22Rv1 (cell line): ENCODE measurements around the gene KIAA1671.

Experiments
- H3K27ac ChIP-seq: fragments of 450-650 bp; 2 replicates; pipeline ENCODE4 v1.5.1; 2017
- ZFX ChIP-seq: fragments of 450-650 bp; IDR thresholded peaks from 2 replicates; pipeline ENCODE4 v1.6.1; 2017; ENCODE audit warnings: antibody characterized with exemption, borderline replicate concordance
- TF ChIP-seq, protein P1 (sequence below): fragments of 450-650 bp; IDR thresholded peaks from 2 replicates; pipeline ENCODE4 v1.5.1; 2017; ENCODE audit warnings: mild to moderate bottlenecking

Gene KIAA1671

DNA sequence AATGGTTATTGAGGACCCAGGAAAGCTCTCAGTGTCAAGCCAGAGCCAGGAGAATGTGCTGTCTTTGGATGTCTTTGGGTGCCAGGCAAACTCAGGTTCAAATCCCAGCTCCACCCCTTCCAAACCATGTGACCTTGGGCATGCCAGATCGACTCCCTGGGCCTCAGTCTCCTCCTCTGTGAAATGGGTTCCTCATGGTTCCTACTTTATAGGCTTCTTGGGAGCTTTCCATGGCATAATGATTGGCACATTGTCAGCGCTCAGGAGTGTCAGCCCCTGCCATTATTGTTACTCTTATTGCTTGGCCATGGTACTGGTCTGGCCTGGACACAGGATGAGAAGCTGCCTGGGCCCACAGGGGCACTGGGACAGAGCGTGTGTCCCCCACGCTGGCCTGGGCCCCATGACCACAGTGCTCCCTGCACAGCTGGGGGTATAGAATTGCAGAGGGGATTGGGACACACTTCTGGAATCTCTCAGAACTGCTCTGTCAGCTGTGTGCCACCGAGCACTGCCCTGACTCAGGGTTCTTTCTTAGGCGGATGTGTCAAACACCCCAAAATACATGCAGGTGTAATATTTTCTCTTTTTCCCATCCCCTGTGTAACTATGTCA lies 209.5 kb downstream of the KIAA1671 start:
- no peak overlapping the region for H3K27ac ChIP-seq
- no peak for TF ChIP-seq ZFX
- TF ChIP-seq, protein P1, sequence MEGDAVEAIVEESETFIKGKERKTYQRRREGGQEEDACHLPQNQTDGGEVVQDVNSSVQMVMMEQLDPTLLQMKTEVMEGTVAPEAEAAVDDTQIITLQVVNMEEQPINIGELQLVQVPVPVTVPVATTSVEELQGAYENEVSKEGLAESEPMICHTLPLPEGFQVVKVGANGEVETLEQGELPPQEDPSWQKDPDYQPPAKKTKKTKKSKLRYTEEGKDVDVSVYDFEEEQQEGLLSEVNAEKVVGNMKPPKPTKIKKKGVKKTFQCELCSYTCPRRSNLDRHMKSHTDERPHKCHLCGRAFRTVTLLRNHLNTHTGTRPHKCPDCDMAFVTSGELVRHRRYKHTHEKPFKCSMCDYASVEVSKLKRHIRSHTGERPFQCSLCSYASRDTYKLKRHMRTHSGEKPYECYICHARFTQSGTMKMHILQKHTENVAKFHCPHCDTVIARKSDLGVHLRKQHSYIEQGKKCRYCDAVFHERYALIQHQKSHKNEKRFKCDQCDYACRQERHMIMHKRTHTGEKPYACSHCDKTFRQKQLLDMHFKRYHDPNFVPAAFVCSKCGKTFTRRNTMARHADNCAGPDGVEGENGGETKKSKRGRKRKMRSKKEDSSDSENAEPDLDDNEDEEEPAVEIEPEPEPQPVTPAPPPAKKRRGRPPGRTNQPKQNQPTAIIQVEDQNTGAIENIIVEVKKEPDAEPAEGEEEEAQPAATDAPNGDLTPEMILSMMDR, result no peak

DNA sequence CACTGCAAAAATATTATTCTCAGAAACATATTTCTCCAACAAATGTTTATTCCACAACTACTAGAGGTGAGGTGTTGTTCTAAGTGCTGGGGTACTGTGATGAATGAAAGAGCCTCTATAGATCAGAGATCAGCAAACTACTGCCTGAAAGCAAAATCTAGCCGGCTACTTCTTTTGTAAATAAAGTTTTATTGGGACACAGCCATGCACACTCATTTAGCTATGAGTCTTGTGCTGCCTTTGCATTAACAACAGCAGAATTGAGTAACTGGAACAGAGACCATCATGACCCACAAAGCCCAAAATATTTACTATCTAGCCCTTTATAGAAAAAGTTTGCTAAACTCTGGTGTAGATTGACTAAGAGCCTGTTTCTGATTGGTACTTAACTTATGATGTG lies 210.0 kb downstream of the KIAA1671 start:
- no peak overlapping the region for H3K27ac ChIP-seq
- TF ChIP-seq ZFX, result no peak
- TF ChIP-seq, protein P1, result no peak

DNA sequence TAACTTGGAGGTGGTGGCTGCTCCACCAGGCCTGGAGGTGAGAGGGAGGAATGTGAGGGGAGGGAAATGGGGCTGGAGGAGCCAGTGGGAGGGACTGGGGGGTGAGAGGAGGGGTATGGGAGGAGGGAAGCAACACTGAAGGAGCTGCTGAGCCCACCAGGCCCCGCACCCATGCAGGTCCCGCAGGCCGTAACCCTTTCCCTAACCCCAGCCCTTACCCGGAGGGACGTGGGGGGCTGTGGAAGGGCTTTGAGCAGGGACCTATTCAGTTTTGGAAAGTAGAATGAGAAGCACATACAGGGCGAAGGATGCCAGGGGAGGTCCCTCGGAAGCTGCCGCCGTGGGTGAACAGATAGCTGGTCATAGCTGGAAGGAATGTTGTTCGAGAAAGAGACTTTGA lies 213.3 kb downstream of the KIAA1671 start:
- H3K27ac ChIP-seq, result no peak overlapping the region
- no peak for TF ChIP-seq ZFX
- TF ChIP-seq, protein P1, result no peak

DNA sequence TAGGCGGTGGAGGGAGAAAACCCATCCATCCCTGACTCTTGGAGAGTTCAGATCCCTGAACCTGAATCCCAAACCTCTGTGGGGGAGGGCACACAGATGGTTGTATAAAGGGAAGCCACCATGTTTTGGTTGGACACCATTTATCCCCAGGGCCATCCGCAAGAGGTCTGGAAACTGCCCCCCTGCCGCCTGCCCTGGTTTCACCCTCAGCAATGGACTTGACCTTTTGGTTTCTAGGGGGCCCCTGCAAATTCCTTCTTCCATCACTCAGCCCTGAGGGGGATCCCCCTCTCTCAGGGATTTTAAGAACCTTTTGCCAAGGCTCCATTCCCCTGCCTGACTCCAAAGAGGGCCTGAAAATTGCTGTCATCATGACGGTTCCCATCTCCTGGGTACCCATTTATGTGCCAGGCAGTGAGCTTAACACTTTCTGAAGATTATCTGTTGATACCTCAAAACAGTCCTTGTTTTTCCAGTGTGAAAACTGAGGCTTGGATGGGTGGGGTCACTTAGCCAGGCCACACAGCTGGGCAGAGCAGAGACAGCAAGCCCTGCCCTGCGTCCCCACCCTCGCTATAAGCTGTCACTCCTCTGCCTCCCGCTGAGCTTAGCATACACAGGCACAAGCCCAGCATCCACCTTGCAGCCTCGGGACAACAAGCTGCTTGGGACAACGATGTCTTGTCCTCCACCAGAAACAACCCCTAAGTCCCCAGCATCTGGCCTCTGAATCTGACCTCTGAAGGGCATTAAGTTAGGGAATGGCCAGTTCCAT lies 213.9 kb downstream of the KIAA1671 start:
- no peak overlapping the region for H3K27ac ChIP-seq
- TF ChIP-seq, protein P1, result no peak
- TF ChIP-seq ZFX, result no peak

DNA sequence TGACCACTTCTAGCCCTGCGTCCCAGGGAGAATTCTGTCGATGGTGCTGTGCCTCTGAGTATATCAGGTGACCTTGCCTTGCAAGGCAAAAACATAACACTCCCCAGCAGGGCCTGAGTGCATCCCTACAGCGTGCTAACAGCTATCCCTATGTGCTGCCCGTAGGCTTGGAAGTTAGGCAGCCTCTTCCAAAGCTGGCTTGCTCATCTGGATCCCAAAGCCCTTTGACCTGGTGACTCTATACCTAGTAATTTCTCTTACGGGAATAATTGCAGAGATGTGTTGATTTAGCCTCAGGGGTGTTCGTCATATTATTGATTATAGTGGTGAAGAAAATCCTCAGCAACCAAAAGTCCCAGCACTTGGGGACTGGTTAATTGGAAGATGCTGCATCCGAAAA lies 214.6 kb downstream of the KIAA1671 start:
- TF ChIP-seq ZFX, result no peak
- TF ChIP-seq, protein P1, result no peak
- H3K27ac ChIP-seq, result no peak overlapping the region

DNA sequence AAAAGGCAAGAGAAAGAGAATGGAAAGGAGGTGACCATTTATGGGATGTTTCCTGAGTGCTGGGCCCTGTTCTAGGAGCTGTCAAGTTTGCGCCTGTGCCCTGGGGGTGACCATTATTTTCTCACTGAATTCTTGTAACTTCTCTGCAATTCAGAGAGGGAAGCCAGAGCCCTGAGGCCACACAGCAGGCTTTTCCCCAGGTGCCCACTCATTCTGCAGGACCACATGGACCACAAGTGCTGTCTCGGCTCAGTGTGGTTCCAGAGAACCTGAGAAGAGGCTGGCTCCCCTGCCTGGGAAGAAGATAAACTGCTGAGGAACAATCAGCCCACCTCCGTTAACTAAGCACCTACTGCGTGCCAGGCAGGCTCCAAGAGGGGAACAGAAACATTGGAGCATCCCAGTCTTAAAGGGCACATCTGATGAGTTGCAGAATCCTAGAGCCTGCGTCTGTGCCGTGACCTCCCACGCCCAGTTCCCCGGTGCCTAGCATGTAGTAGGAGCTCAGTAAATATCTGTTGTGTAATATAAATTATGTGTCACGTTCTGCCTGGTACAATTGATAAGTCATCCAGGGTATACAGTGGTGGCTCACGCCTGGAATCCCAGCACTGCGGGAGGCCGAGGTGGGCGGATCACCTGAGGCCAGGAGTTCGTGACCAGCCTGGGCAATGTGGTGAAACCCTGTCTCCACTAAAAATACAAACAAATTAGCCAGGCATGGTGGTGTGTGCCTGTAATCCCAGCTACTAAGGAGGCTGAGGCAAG lies 215.5 kb downstream of the KIAA1671 start:
- TF ChIP-seq, protein P1, result no peak
- TF ChIP-seq ZFX, result no peak
- H3K27ac ChIP-seq, result no peak overlapping the region
